Left lung (tissue), 10 donors: Measurements from ENCODE around the gene ROS1. TPM values are rescaled to one million over a fixed set of nuclear protein-coding genes. Genes with fewer than 3 reads are reported as not detected.

Experiments
- ATAC-seq: fragments of 200-7000 bp; cut with Tn5 transposase; one replicate; pipeline ENCODE4 v1.9.1; 2020; ENCODE audit warnings: moderate library complexity
- DNase-seq, 4 donors: peaks; one replicate each; pipeline ENCODE4 v3.0.0-alpha.2; 2013 to 2020
- H3K27ac ChIP-seq, 2 donors: fragments of 200-600 bp; sonication (generic) in 1 of 2; one replicate each; pipeline versions ENCODE4 v1.5.0 to v1.8.0; 2020 to 2021
- H3K27me3 ChIP-seq, 2 donors: fragments of 200-600 bp; sonication (generic) in 1 of 2; one replicate each; pipeline versions ENCODE4 v1.5.0 to v1.8.0; 2020 to 2021
- H3K36me3 ChIP-seq, 2 donors: fragments of 200-600 bp; sonication (generic) in 1 of 2; one replicate each; pipeline versions ENCODE4 v1.5.0 to v1.8.0; 2020 to 2021
- H3K4me1 ChIP-seq, 2 donors: fragments of 200-600 bp; one replicate each; pipeline ENCODE4 v1.8.0; 2021
- H3K4me3 ChIP-seq, 2 donors: fragments of 200-600 bp; sonication (generic) in 1 of 2; one replicate each; pipeline versions ENCODE4 v1.5.0 to v1.8.0; 2020 to 2021; ENCODE audit warnings: mild to moderate bottlenecking in 1 of 2
- H3K9me3 ChIP-seq, 2 donors: fragments of 200-600 bp; sonication (generic) in 1 of 2; one replicate each; pipeline versions ENCODE4 v1.5.0 to v1.8.0; 2020 to 2021
- CTCF ChIP-seq, 2 donors: fragments of 200-600 bp; sonication (generic) in 1 of 2; IDR thresholded peaks; one replicate each; pipeline versions ENCODE4 v1.5.0 to v1.8.0; 2021; ENCODE audit warnings: antibody characterized with exemption in 2 of 2
- intact Hi-C, 2 donors: fragments of 100-400 bp; cut with DNase I; formaldehyde crosslinking; loops; one replicate each; pipeline versions ENCODE4 v1.11.2 to v1.14.2; 2022
- polyA plus RNA-seq, 6 donors: library from polyadenylated mRNA; unstranded; fragments of 120-200 nt; gene quantifications; one replicate each; pipeline ENCODE4 v1.2.1, GENCODE V29; 2013; ENCODE audit not compliant: insufficient read length in 6 of 6
- total RNA-seq, 2 donors: library from RNA; stranded (reverse); fragmentation: NEBNext Ultra II Directional; extraction: Animal tissue kit (Norgen Biotek cat#: 25700); gene quantifications; one replicate each; pipeline ENCODE4 v1.2.1, GENCODE V29; 2021
- donor health status: DM: no; HTN: yes; CAD: no.
- donor health status: DM: no; HTN: no; CAD: no.

Gene ROS1
- total and polyA plus RNA-seq, 8 donors = 21.2 to 305 (median 39.5) TPM

- Histone ChIP-seq H3K4me3 (no peak overlapping the region), H3K27ac (peak overlapping the region in 1 of 2 donors; percentile 23), H3K9me3 (no peaks in the 10 kb centered on the region), H3K4me1 (no peaks in the 10 kb centered on the region), H3K27me3 (no peaks in the 10 kb centered on the region), H3K36me3 (no peaks in the 10 kb centered on the region)
- intact Hi-C loops = no loop called here
- DNase-seq (peak in 1 of 4 donors; percentile 16), ATAC-seq (peak; percentile 79)
- TF ChIP-seq CTCF (IDR thresholded peaks at IDR 0.05) = no peak
Observed at GRCh38 chr6:117387454-117387974, 38.2 kb downstream of the ROS1 start.

- TF ChIP-seq CTCF (IDR thresholded peaks at IDR 0.05) = no peak
- Histone ChIP-seq H3K27me3 (no peaks in the 10 kb centered on the region), H3K27ac (no peak overlapping the region), H3K4me3 (no peak overlapping the region), H3K9me3 (no peaks in the 10 kb centered on the region), H3K36me3 (no peaks in the 10 kb centered on the region), H3K4me1 (no peaks in the 10 kb centered on the region)
- DNase-seq (no peak), ATAC-seq (no peak)
- intact Hi-C loops = no loop called here
Observed at GRCh38 chr6:117384659-117385058, 41.1 kb downstream of the ROS1 start.

- H3K4me3 ChIP-seq = no peak overlapping the region
- ATAC-seq = no peak
- H3K27ac ChIP-seq = no peak overlapping the region
- TF ChIP-seq CTCF (IDR thresholded peaks at IDR 0.05) = no peak
- intact Hi-C loops = no loop called here
- no peaks in the 10 kb centered on the region for H3K27me3 ChIP-seq
- no peaks in the 10 kb centered on the region for H3K36me3 ChIP-seq
- no peaks in the 10 kb centered on the region for H3K4me1 ChIP-seq
- no peaks in the 10 kb centered on the region for H3K9me3 ChIP-seq
- DNase-seq = no peak
Observed at GRCh38 chr6:117381749-117382148, 44.0 kb downstream of the ROS1 start.

- Histone ChIP-seq H3K4me3 (no peak overlapping the region), H3K27me3 (no peaks in the 10 kb centered on the region), H3K36me3 (no peaks in the 10 kb centered on the region), H3K9me3 (peaks cover 0 to 3% of the 10 kb centered on the region in 2 donors), H3K4me1 (no peaks in the 10 kb centered on the region), H3K27ac (no peak overlapping the region)
- TF ChIP-seq CTCF (IDR thresholded peaks at IDR 0.05) = no peak
- intact Hi-C loops = no loop called here
- DNase-seq = no peak
- ATAC-seq = no peak
Observed at GRCh38 chr6:117380298-117380697, 45.4 kb downstream of the ROS1 start.

GRCh38 chr6:117375446-117375845 lies 50.3 kb downstream of the ROS1 start:
- ATAC-seq (no peak), DNase-seq (no peak)
- Histone ChIP-seq H3K36me3 (peaks cover 0 to 11% of the 10 kb centered on the region in 2 donors), H3K27me3 (peaks cover 0 to 9% of the 10 kb centered on the region in 2 donors), H3K4me1 (no peaks in the 10 kb centered on the region), H3K4me3 (no peak overlapping the region), H3K9me3 (peaks cover 0 to 9% of the 10 kb centered on the region in 2 donors), H3K27ac (no peak overlapping the region)
- no peak for TF ChIP-seq CTCF (IDR thresholded peaks at IDR 0.05)
- intact Hi-C loops = no loop called here
